B cell (primary cell): Measurements from ENCODE around the gene PAPSS2. TPM values are rescaled to one million over a fixed set of nuclear protein-coding genes. Genes with fewer than 3 reads are reported as not detected.

Experiments
- ATAC-seq: fragments of 200-7000 bp; cut with Tn5 transposase; one replicate; pipeline ENCODE4 v1.10.0; 2021; ENCODE audit warnings: low read depth, mild to moderate bottlenecking, moderate number of reproducible peaks, moderate library complexity
- CTCF ChIA-PET: fragments of 350-600 bp; sonication (Branson Sonifier 250); formaldehyde crosslinking; loops from one replicate; lab custom pipeline; 2021; ENCODE audit warnings: antibody characterized with exemption, inconsistent platforms; lab: Charles Lee
- POLR2A ChIA-PET: fragments of 350-600 bp; sonication (Branson Sonifier 250); formaldehyde crosslinking; loops from one replicate; lab custom pipeline; 2021; ENCODE audit warnings: antibody characterized with exemption; lab: Charles Lee
- DNase-seq: peaks from one replicate; pipeline ENCODE4 v3.0.0; 2013
- H2AFZ ChIP-seq: 2 replicates; pipeline ENCODE4 v1.6.1; 2012; ENCODE audit warnings: mild to moderate bottlenecking, low read depth, low read length; ENCODE audit not compliant: insufficient read depth, poor library complexity, severe bottlenecking
- H3K27ac ChIP-seq, 2 donors: 1 replicate in 1 of 2; 2 replicates in 1 of 2; pipeline ENCODE4 v1.5.1; 2012 to 2013; ENCODE audit warnings: low read length in 2 of 2, mild to moderate bottlenecking in 2 of 2, moderate library complexity in 1 of 2
- H3K27me3 ChIP-seq, 4 experiments: fragments of 200-600 bp in 1 of 4; sonication (generic) in 1 of 4; replicated peaks in 1 of 4; 1 replicate in 2 of 4; 2 replicates in 2 of 4; pipeline versions ENCODE4 v1.6.1 to v1.7.0; 2013 to 2016; ENCODE audit warnings: low read length in 3 of 4, mild to moderate bottlenecking in 2 of 4, mixed read lengths in 1 of 4, moderate library complexity in 1 of 4; ENCODE audit not compliant: insufficient read depth in 4 of 4, control insufficient read depth in 3 of 4; ENCODE audit errors: control extremely low read depth in 1 of 4
- H3K36me3 ChIP-seq, 2 experiments: replicated peaks in 1 of 2; 1 replicate in 1 of 2; 2 replicates in 1 of 2; pipeline versions ENCODE4 v1.6.1 to v1.7.1; 2013; ENCODE audit warnings: low read length in 1 of 2; ENCODE audit not compliant: insufficient read depth in 2 of 2, control insufficient read depth in 1 of 2; ENCODE audit errors: control extremely low read depth in 1 of 2, extremely low read depth in 1 of 2
- H3K4me1 ChIP-seq, 2 donors: fragments of 200-600 bp in 1 of 2; sonication (generic) in 1 of 2; 1 replicate in 1 of 2; 2 replicates in 1 of 2; pipeline versions ENCODE4 v1.5.1 to v1.6.1; 2013 to 2017; ENCODE audit warnings: low read length in 2 of 2; ENCODE audit not compliant: control insufficient read depth in 2 of 2, insufficient read depth in 2 of 2
- H3K4me2 ChIP-seq: replicated peaks from 2 replicates; pipeline ENCODE3; 2012; ENCODE audit warnings: mild to moderate bottlenecking, low read depth, low read length; ENCODE audit not compliant: poor library complexity, severe bottlenecking
- H3K4me3 ChIP-seq, 5 experiments: fragments of 200-600 bp in 1 of 5; sonication (generic) in 1 of 5; 1 replicate in 3 of 5; 2 replicates in 2 of 5; pipeline versions ENCODE4 v1.5.1 to v1.7.0; 2011 to 2016; ENCODE audit warnings: low read length in 4 of 5, mild to moderate bottlenecking in 4 of 5, low read depth in 2 of 5, control low read depth in 1 of 5, moderate library complexity in 1 of 5; ENCODE audit not compliant: insufficient read depth in 1 of 5; ENCODE audit errors: control extremely low read depth in 1 of 5, extremely low read depth in 1 of 5
- H3K79me2 ChIP-seq: fragments of 200-600 bp; sonication (generic); one replicate; pipeline ENCODE4 v1.6.0; 2016; ENCODE audit warnings: low read length; ENCODE audit not compliant: control insufficient read depth, insufficient read depth
- H3K9ac ChIP-seq: fragments of 200-600 bp; sonication (generic); 2 replicates; pipeline ENCODE4 v1.6.1; 2017; ENCODE audit warnings: mild to moderate bottlenecking, low read length, moderate library complexity
- H3K9me3 ChIP-seq, 3 donors: one replicate each; pipeline versions ENCODE4 v1.6.1 to v1.7.1; 2013; ENCODE audit warnings: low read length in 2 of 3; ENCODE audit not compliant: control insufficient read depth in 2 of 3, insufficient read depth in 1 of 3; ENCODE audit errors: control extremely low read depth in 1 of 3
- H4K20me1 ChIP-seq: 2 replicates; pipeline ENCODE4 v1.6.0; 2012; ENCODE audit warnings: mild to moderate bottlenecking, low read length; ENCODE audit not compliant: insufficient read depth, control insufficient read depth, poor library complexity, severe bottlenecking
- H3K27ac Mint-ChIP-seq: one replicate; pipeline ENCODE4 v1.8.0; 2021; ENCODE audit warnings: mixed read lengths
- H3K27me3 Mint-ChIP-seq: one replicate; pipeline ENCODE4 v1.8.0; 2021; ENCODE audit warnings: mixed read lengths
- H3K4me1 Mint-ChIP-seq: one replicate; pipeline ENCODE4 v1.8.0; 2021; ENCODE audit warnings: mixed read lengths
- H3K4me3 Mint-ChIP-seq: one replicate; pipeline ENCODE4 v1.8.0; 2021; ENCODE audit warnings: mixed read lengths
- H3K9me3 Mint-ChIP-seq: one replicate; pipeline ENCODE4 v1.8.0; 2022; ENCODE audit warnings: mixed read lengths; ENCODE audit not compliant: insufficient read depth
- CTCF ChIP-seq: fragments of 200-600 bp; IDR thresholded peaks from one replicate; pipeline ENCODE4 v1.8.0; 2022; ENCODE audit warnings: antibody characterized with exemption, mild to moderate bottlenecking
- EZH2 ChIP-seq: IDR thresholded peaks from 2 replicates; pipeline ENCODE4 v1.6.1; 2012; ENCODE audit warnings: borderline replicate concordance, low read depth, mild to moderate bottlenecking, moderate library complexity, low read length; ENCODE audit not compliant: insufficient read depth, poor library complexity, severe bottlenecking
- WGBS: methylation state at CpG from one replicate; pipeline ENCODE4 v1.1.5; 2013; ENCODE audit warnings: missing lambda C conversion rate; ENCODE audit not compliant: insufficient coverage; 5-methylcytosine and 5-hydroxymethylcytosine counted together
- intact Hi-C: fragments of 100-400 bp; cut with micrococcal nuclease; formaldehyde crosslinking; loops from one replicate; pipeline ENCODE4 v1.10.0; 2022
- polyA plus RNA-seq: library from polyadenylated mRNA; depleted of rRNA; stranded (reverse); fragments of >200 nt; gene quantifications from 2 replicates; pipeline ENCODE4 v1.2.3, GENCODE V29; 2012
- total RNA-seq, 2 donors: library from RNA; stranded (reverse); fragments of 120-200 nt in 1 of 2; gene quantifications; 1 replicate in 1 of 2; 2 replicates in 1 of 2; pipeline versions ENCODE4 v1.2.3 to v1.2.4, GENCODE V29; 2013 to 2022

Gene PAPSS2
- total and polyA plus RNA-seq, 2 donors (not counting 1 experiment from before 2014, with no cell fraction given): not detected

- Histone ChIP-seq H4K20me1 (no peaks in the 10 kb centered on the region), H3K27me3 (peaks cover 0 to 5% (median 0%) of the 10 kb centered on the region in 4 experiments), H3K4me3 (no peak overlapping the region), H3K4me1 (peaks cover 0 to 7% of the 10 kb centered on the region in 2 donors), H3K9me3 (no peaks in the 10 kb centered on the region), H3K36me3 (no peaks in the 10 kb centered on the region), H3K4me2 (no peak overlapping the region), H3K9ac (no peak overlapping the region), H3K79me2 (no peaks in the 10 kb centered on the region), H3K27ac (no peak overlapping the region), H2AFZ (no peak overlapping the region)
- no peak for ATAC-seq
- Mint-ChIP-seq H3K4me3 (no peak overlapping the region), H3K9me3 (no peaks in the 10 kb centered on the region), H3K27me3 (peaks cover 4% of the 10 kb centered on the region), H3K4me1 (peaks cover 4% of the 10 kb centered on the region), H3K27ac (no peak overlapping the region)
- TF ChIP-seq CTCF (no peak), EZH2 (no peak)
- POLR2A ChIA-PET: interaction anchor here (0.5 kb wide), 1 partner anchor 132 kb away, joined by 4 read pairs; no protein-coding TSS in a partner anchor
- CTCF ChIA-PET: no interaction called here
- no peak for DNase-seq
- no CpG with 5 or more reads among the region's 1 CpG for WGBS
- intact Hi-C loops: no loop called here
These were observed 61.0 kb downstream of the PAPSS2 start for GRCh38 chr10:87720665-87721064.

GRCh38 chr10:87721781-87722180, 62.1 kb downstream of the PAPSS2 start:
- no peaks in the 10 kb centered on the region for H3K9me3 Mint-ChIP-seq
- ATAC-seq (no peak), DNase-seq (no peak)
- H3K4me1 Mint-ChIP-seq: peaks cover 4% of the 10 kb centered on the region
- peaks cover 0 to 7% of the 10 kb centered on the region in 2 donors for H3K4me1 ChIP-seq
- no peaks in the 10 kb centered on the region for H4K20me1 ChIP-seq
- H3K27ac Mint-ChIP-seq: no peak overlapping the region
- H3K4me3 ChIP-seq: no peak overlapping the region
- ChIA-PET POLR2A (no interaction called here), CTCF (no interaction called here)
- H3K4me2 ChIP-seq: no peak overlapping the region
- no CpG with 5 or more reads among the region's 2 CpGs for WGBS
- H3K9me3 ChIP-seq: no peaks in the 10 kb centered on the region
- no peak overlapping the region for H3K27ac ChIP-seq
- intact Hi-C loops: no loop called here
- H3K27me3 ChIP-seq: peaks cover 0 to 5% (median 0%) of the 10 kb centered on the region in 4 experiments
- no peak overlapping the region for H3K9ac ChIP-seq
- H3K36me3 ChIP-seq: no peaks in the 10 kb centered on the region
- H3K27me3 Mint-ChIP-seq: peaks cover 4% of the 10 kb centered on the region
- no peaks in the 10 kb centered on the region for H3K79me2 ChIP-seq
- TF ChIP-seq CTCF: no peak
- TF ChIP-seq EZH2: no peak
- H2AFZ ChIP-seq: no peak overlapping the region
- no peak overlapping the region for H3K4me3 Mint-ChIP-seq
